H1 (cell line): ENCODE results near the gene PAPOLG. TPM values are rescaled to one million over a fixed set of nuclear protein-coding genes. Genes with fewer than 3 reads are reported as not detected.

Experiments used
- CBX8 ChIP-seq: fragments of 300-800, 300-1000 bp; sonication (generic); IDR thresholded peaks from 2 replicates; pipeline ENCODE4 v1.7.1; 2016; ENCODE audit warnings: low read depth, low read length, borderline replicate concordance
- CHD7 ChIP-seq: fragments of 300-600 bp; sonication (generic); IDR thresholded peaks from 2 replicates; pipeline ENCODE4 v1.7.1; 2012; ENCODE audit warnings: low read length, moderate library complexity, mild to moderate bottlenecking, inconsistent platforms; ENCODE audit not compliant: insufficient replicate concordance
- polyA plus RNA-seq, 7 experiments: library from polyadenylated mRNA; depleted of rRNA in 3 of 7; stranded (reverse) in 5 of 7; unstranded in 2 of 7; fragments of >200 nt in 5 of 7; fragments of 200-250 nt in 2 of 7; gene quantifications; 1 replicate in 5 of 7; 2 replicates in 1 of 7; 4 replicates in 1 of 7; pipeline versions ENCODE4 v1.2.1 to v1.2.3, GENCODE V29; 2011 to 2013; ENCODE audit warnings: missing spikeins in 2 of 7, mixed read lengths in 2 of 7
- total RNA-seq: library from RNA; stranded (reverse); fragmentation: NEBNext Ultra II Directional; extraction: Animal tissue kit (Norgen Biotek cat#: 25700); gene quantifications from 2 replicates; pipeline ENCODE4 v1.2.1, GENCODE V29; 2021

The PAPOLG gene
- total and polyA plus RNA-seq, 2 of the 8 experiments (the other 6 are each of a cell fraction or from before 2014, with no cell fraction given) = 6.5 to 21.5 TPM

DNA sequence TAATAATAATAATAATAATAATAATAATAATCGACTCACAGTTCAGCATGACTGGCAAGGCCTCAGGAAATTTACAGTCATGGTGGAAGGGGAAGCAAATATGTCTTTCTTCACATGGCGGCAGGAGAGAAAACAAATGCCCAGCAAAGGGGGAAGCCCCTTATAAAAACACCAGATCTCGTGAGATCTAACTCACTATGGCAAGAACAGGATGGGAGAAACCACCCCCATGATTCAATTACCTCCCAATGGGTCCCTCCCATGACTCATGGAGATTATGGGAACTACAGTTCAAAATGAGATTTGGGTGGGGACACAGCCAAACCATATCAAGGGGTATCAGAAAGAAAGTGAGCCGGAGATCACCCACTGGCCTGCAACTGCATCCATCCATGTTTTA lies 40.5 kb upstream of the PAPOLG start (continued):
- TF ChIP-seq CHD7 (no peak), CBX8 (no peak)
